WTC11 (cell line): Measurements from ENCODE around the gene ZNF394.

Experiments
- ARID4B ChIP-seq: sonication (generic); formaldehyde crosslinking; IDR thresholded peaks from 2 replicates; pipeline ENCODE4 v1.8.0; 2023; ENCODE audit warnings: missing genetic modification reagents, mild to moderate bottlenecking, borderline replicate concordance
- CREB1 ChIP-seq: sonication (generic); formaldehyde crosslinking; IDR thresholded peaks from 2 replicates; pipeline ENCODE4 v1.8.0; 2023; ENCODE audit warnings: mild to moderate bottlenecking, missing genetic modification reagents

- TF ChIP-seq CREB1 (CRISPR knock-in tag) (no peak), ARID4B (no peak)
Observed at GRCh38 chr7:99452541-99452940, 47.5 kb downstream of the ZNF394 start.
